HepG2 (cell line): Measurements from ENCODE around the gene RFX2. TPM values are rescaled to one million over a fixed set of nuclear protein-coding genes. Genes with fewer than 3 reads are reported as not detected.

Experiments
- ATAC-seq: fragments of 200-7000 bp; cut with Tn5 transposase; 3 replicates; pipeline ENCODE4 v1.9.1; 2020; ENCODE audit warnings: mild to moderate bottlenecking, moderate library complexity
- BruUV-seq: library from RNA; stranded (reverse); fragments of 400-500 nt; replicated peaks from 2 replicates; lab custom pipeline; 2021; lab: Mats Ljungman, UMichigan
- CTCF ChIA-PET: fragments of 300-600 bp; formaldehyde crosslinking; extraction: SDS; loops from one replicate; lab custom pipeline; 2021; ENCODE audit warnings: low total read pairs, inconsistent platforms, low intra/inter-chr PET ratio; lab: Yijun Ruan, JAX
- POLR2A ChIA-PET: fragments of 350-600 bp; sonication (Branson Sonifier 250); formaldehyde crosslinking; loops from one replicate; lab custom pipeline; 2020; ENCODE audit warnings: antibody characterized with exemption, inconsistent platforms; lab: Yijun Ruan, JAX
- DNase-seq: peaks from one replicate; pipeline ENCODE4 v3.0.0-alpha.2; 2015; ENCODE audit warnings: low spot score
- FAIRE-seq: peaks from 3 replicates; lab custom pipeline; 2011; peaks lifted over from hg19 to GRCh38; lab: Jason Lieb, UNC
- H2AFZ ChIP-seq: one replicate; pipeline ENCODE4 v1.6.1; 2011; ENCODE audit warnings: low read length, inconsistent platforms
- H3K27ac ChIP-seq: fragments of 300-600 bp; 3 replicates; pipeline ENCODE4 v1.8.0; 2011; ENCODE audit warnings: mixed run types, mild to moderate bottlenecking, mixed read lengths, low read length, inconsistent platforms; ENCODE audit not compliant: insufficient read depth; ENCODE audit errors: extremely low read length
- H3K27me3 ChIP-seq, 2 experiments: fragments of 200-600 bp in 1 of 2; 2 replicates in 1 of 2; 3 replicates in 1 of 2; pipeline versions ENCODE4 v1.6.0 to v1.8.0; 2011; ENCODE audit warnings: low read length in 2 of 2, mild to moderate bottlenecking in 2 of 2, moderate library complexity in 2 of 2, inconsistent platforms in 1 of 2; ENCODE audit not compliant: insufficient read depth in 2 of 2, control insufficient read depth in 1 of 2
- H3K36me3 ChIP-seq, 2 experiments: fragments of 200-600 bp in 1 of 2; replicated peaks in 1 of 2; 2 replicates in 1 of 2; 3 replicates in 1 of 2; pipeline versions ENCODE4 v1.5.1 to v1.8.0; 2011; ENCODE audit warnings: low read length in 2 of 2, inconsistent platforms in 1 of 2; ENCODE audit not compliant: insufficient read depth in 2 of 2, control insufficient read depth in 1 of 2
- H3K4me1 ChIP-seq: 2 replicates; pipeline ENCODE4 v1.5.1; 2012; ENCODE audit warnings: low read length, inconsistent platforms; ENCODE audit not compliant: insufficient read depth
- H3K4me2 ChIP-seq: 2 replicates; pipeline ENCODE4 v1.6.0; 2011; ENCODE audit warnings: low read depth, low read length, inconsistent platforms
- H3K4me3 ChIP-seq, 3 experiments: fragments of 200-600 bp in 1 of 3; sonication (generic), shearing (Covaris generic) in 1 of 3; replicated peaks in 1 of 3; 2 replicates each; pipeline ENCODE4 v1.5.1; 2011 to 2016; ENCODE audit warnings: low read length in 3 of 3, inconsistent platforms in 2 of 3, low read depth in 2 of 3, mild to moderate bottlenecking in 2 of 3, control low read depth in 1 of 3, mixed read lengths in 1 of 3; ENCODE audit not compliant: insufficient read depth in 1 of 3
- H3K79me2 ChIP-seq: one replicate; pipeline ENCODE4 v1.6.1; 2011; ENCODE audit warnings: low read length, inconsistent platforms; ENCODE audit not compliant: insufficient read depth
- H3K9ac ChIP-seq: 2 replicates; pipeline ENCODE4 v1.6.0; 2011; ENCODE audit warnings: mild to moderate bottlenecking, low read depth, low read length, inconsistent platforms; ENCODE audit not compliant: insufficient read depth
- H3K9me3 ChIP-seq: 2 replicates; pipeline ENCODE4 v1.5.1; 2012; ENCODE audit warnings: mild to moderate bottlenecking, low read length
- H4K20me1 ChIP-seq: 2 replicates; pipeline ENCODE4 v1.6.0; 2011; ENCODE audit warnings: inconsistent platforms, mild to moderate bottlenecking, low read length, moderate library complexity; ENCODE audit not compliant: insufficient read depth
- CERS6 ChIP-seq: sonication (generic); formaldehyde crosslinking; IDR thresholded peaks from 2 replicates; pipeline ENCODE4 v1.5.0; 2020; ENCODE audit warnings: missing genetic modification reagents
- CREBL2 ChIP-seq: sonication (generic); formaldehyde crosslinking; IDR thresholded peaks from 2 replicates; pipeline ENCODE4 v1.8.1; 2023; ENCODE audit warnings: missing genetic modification reagents, mild to moderate bottlenecking, borderline replicate concordance
- EEA1 ChIP-seq: sonication (generic); formaldehyde crosslinking; IDR thresholded peaks from 2 replicates; pipeline ENCODE4 v1.5.1; 2020; ENCODE audit warnings: mild to moderate bottlenecking, missing genetic modification reagents, borderline replicate concordance
- FOXK1 ChIP-seq: sonication (generic); formaldehyde crosslinking; IDR thresholded peaks from 2 replicates; pipeline ENCODE4 v1.4.0; 2020; ENCODE audit warnings: low read depth, missing genetic modification reagents, borderline replicate concordance
- POGK ChIP-seq: sonication (generic); formaldehyde crosslinking; conservative IDR thresholded peaks from 2 replicates; pipeline ENCODE4 v1.8.0; 2022; ENCODE audit warnings: mild to moderate bottlenecking, moderate library complexity, missing genetic modification reagents
- POLR2A ChIP-seq, 2 experiments: IDR thresholded peaks; 2 replicates each; pipeline ENCODE4 v1.6.1; 2011; ENCODE audit warnings: low read depth in 2 of 2, low read length in 2 of 2, mild to moderate bottlenecking in 1 of 2, moderate library complexity in 1 of 2; ENCODE audit not compliant: insufficient read depth in 1 of 2
- RELA ChIP-seq: sonication (generic); formaldehyde crosslinking; IDR thresholded peaks from 2 replicates; pipeline ENCODE4 v1.4.0; 2020; ENCODE audit warnings: missing genetic modification reagents
- SP140L ChIP-seq: sonication (generic); formaldehyde crosslinking; IDR thresholded peaks from 2 replicates; pipeline ENCODE4 v1.4.0; 2020; ENCODE audit warnings: missing genetic modification reagents, borderline replicate concordance
- TCF7 ChIP-seq: sonication (generic); IDR thresholded peaks from 2 replicates; pipeline ENCODE4 v1.6.1; 2016; ENCODE audit warnings: antibody characterized with exemption, low read depth
- ZBTB20 ChIP-seq: sonication (generic); formaldehyde crosslinking; IDR thresholded peaks from 2 replicates; pipeline ENCODE4 v1.8.1; 2023; ENCODE audit warnings: missing genetic modification reagents, low read depth, mild to moderate bottlenecking, borderline replicate concordance
- ZNF672 ChIP-seq: sonication (generic); formaldehyde crosslinking; IDR thresholded peaks from 2 replicates; pipeline ENCODE4 v1.8.1; 2022; ENCODE audit warnings: missing genetic modification reagents
- WGBS: methylation state at CpG from one replicate; pipeline ENCODE4 v1.1.6; 2017; ENCODE audit warnings: low lambda C conversion rate; 5-methylcytosine and 5-hydroxymethylcytosine counted together
- in situ Hi-C: cut with HindIII; loops from 2 replicates; pipeline ENCODE4 v1.10.0; 2017; ENCODE audit warnings: low pct_unique_long_range_greater_than_20kb; ENCODE audit not compliant: extremely low pct_ligation_motif_present
- intact Hi-C: fragments of 100-400 bp; cut with micrococcal nuclease; formaldehyde crosslinking; loops from one replicate; pipeline ENCODE4 v1.10.0; 2022; ENCODE audit not compliant: unreplicated experiment
- polyA plus RNA-seq, 8 experiments: library from polyadenylated mRNA; depleted of rRNA in 3 of 8; stranded (reverse) in 7 of 8; unstranded in 1 of 8; fragments of >200 nt; fragmentation: Illumina TruSeq in 4 of 8; extraction: Trizol in 4 of 8; gene quantifications; 2 replicates each; pipeline versions ENCODE4 v1.2.1 to v1.2.3, GENCODE V29; 2011 to 2016; ENCODE audit warnings: low read depth in 4 of 8, missing spikeins in 1 of 8, mixed read lengths in 1 of 8; ENCODE audit not compliant: insufficient read depth in 1 of 8
- total RNA-seq, 5 experiments: library from RNA; depleted of rRNA; stranded (reverse); fragments of >200 nt; fragmentation: Illumina TruSeq; extraction: Trizol; gene quantifications; 2 replicates each; pipeline ENCODE4 v1.2.3, GENCODE V29; 2016; ENCODE audit warnings: low read depth in 1 of 5

The RFX2 gene
- total and polyA plus RNA-seq, 2 of the 13 experiments (the other 11 are each of a cell fraction or from before 2014, with no cell fraction given) = 2.8 to 3.3 TPM

- Histone ChIP-seq H3K9me3 (no peaks in the 10 kb centered on the region), H3K27me3 (peaks cover 0 to 4% of the 10 kb centered on the region in 2 experiments; a peak in 1 of 5 replicates), H2AFZ (no peak overlapping the region), H3K4me1 (peaks cover 43% of the 10 kb centered on the region), H3K36me3 (no peaks in the 10 kb centered on the region), H3K4me2 (no peak overlapping the region), H3K79me2 (no peaks in the 10 kb centered on the region), H3K4me3 (no peak overlapping the region)
- ChIA-PET CTCF (no interaction called here), POLR2A (no interaction called here)
- no peak for DNase-seq
- intact Hi-C loops = no loop called here
- FAIRE-seq = no peak
- BruUV-seq = no TSS peak
- 75% methylated on average over 12 of the region's 14 CpGs for WGBS
- no peak for ATAC-seq
- TF ChIP-seq POLR2A (IDR thresholded peaks at IDR 0.05; ENCODE audit: insufficient read depth in 1 of 2, low read depth in 2 of 2, low read length in 2 of 2) (peak in 1 of 2 experiments; percentile 11; a peak in 1 of 4 replicates), CERS6 (CRISPR knock-in tag) (no peak), FOXK1 (CRISPR knock-in tag) (no peak)
- TF ChIP-seq, all 625 proteins: peak for 1
- in situ Hi-C loops = no loop called here
- no peak overlapping the region for H3K27ac ChIP-seq
- H4K20me1 ChIP-seq = no peaks in the 10 kb centered on the region
- no peak overlapping the region for H3K9ac ChIP-seq
Observed at GRCh38 chr19:6063576-6064335, 46.5 kb downstream of the RFX2 start.

- CTCF ChIA-PET = no interaction called here
- Histone ChIP-seq H3K27me3 (peaks cover 0 to 4% of the 10 kb centered on the region in 2 experiments; a peak in 1 of 5 replicates), H3K79me2 (no peaks in the 10 kb centered on the region), H3K36me3 (no peaks in the 10 kb centered on the region), H3K4me1 (peaks cover 40% of the 10 kb centered on the region), H4K20me1 (no peaks in the 10 kb centered on the region), H3K9me3 (no peaks in the 10 kb centered on the region), H3K9ac (no peak overlapping the region), H3K4me2 (no peak overlapping the region), H3K4me3 (no peak overlapping the region), H3K27ac (no peak overlapping the region), H2AFZ (no peak overlapping the region)
- POLR2A ChIA-PET = no interaction called here
- ATAC-seq = no peak
- in situ Hi-C loops (no loop called here), intact Hi-C loops (no loop called here)
- no TSS peak for BruUV-seq
- FAIRE-seq = no peak
- DNase-seq = no peak
- WGBS = 76% methylated on average over 16 of the region's 17 CpGs
- TF ChIP-seq RELA (CRISPR knock-in tag) (no peak), TCF7 (no peak), ZNF672 (CRISPR knock-in tag) (no peak), POGK (CRISPR knock-in tag) (no peak), SP140L (no peak), ZBTB20 (CRISPR knock-in tag) (no peak), CREBL2 (CRISPR knock-in tag) (no peak), EEA1 (CRISPR knock-in tag) (no peak)
Observed at GRCh38 chr19:6062961-6063575, 47.2 kb downstream of the RFX2 start.
